ENCODE measurements around the gene DHX29. TPM values are rescaled to one million over a fixed set of nuclear protein-coding genes. Genes with fewer than 3 reads are reported as not detected.

The DHX29 gene
- total and polyA plus RNA-seq, 2 experiments from 2014 or later: 17.2 to 40.4 TPM

DNA sequence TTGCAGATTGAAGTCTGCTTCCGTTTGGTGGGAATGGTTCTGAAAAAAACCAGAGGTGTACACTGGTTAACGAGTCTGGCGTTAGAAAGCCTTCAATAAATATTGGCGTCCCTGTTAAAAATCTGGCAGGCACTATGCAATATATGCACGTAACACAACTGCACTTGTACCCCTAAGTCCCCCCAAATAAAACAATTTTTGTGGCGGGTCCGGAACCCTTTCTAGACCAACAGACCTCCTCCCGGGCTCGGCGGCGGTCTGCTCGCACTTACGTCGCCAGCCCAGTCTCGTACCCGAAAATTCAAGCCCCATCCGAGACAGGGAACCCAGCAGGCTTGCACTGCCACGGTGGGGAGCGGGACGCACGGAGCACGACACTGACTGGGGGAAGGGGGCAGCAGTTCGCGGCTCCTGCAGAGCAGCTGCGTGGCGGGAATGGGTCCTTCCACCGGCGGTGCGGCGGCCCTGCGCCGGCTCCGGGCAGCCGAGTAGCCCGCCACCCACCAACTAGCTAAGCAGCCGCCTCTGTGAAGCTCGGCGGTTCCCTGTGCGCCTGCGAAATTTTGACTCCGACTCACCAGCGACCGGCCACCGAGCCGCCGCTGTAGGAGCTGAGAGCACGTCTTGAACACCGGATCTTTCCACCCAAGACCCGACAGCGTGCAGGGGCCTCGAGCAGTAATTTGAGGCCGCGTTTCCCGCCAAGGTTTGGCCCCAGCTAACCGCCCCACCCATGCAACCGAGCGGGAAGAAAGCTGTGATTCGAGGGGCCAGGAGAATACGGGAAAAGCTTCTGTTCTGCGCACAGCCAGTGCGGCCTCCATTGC, 84.3 kb downstream of the DHX29 start:
- H3K4me3 ChIP-seq: peak overlapping the region; percentile 14
- TF ChIP-seq, protein P1, sequence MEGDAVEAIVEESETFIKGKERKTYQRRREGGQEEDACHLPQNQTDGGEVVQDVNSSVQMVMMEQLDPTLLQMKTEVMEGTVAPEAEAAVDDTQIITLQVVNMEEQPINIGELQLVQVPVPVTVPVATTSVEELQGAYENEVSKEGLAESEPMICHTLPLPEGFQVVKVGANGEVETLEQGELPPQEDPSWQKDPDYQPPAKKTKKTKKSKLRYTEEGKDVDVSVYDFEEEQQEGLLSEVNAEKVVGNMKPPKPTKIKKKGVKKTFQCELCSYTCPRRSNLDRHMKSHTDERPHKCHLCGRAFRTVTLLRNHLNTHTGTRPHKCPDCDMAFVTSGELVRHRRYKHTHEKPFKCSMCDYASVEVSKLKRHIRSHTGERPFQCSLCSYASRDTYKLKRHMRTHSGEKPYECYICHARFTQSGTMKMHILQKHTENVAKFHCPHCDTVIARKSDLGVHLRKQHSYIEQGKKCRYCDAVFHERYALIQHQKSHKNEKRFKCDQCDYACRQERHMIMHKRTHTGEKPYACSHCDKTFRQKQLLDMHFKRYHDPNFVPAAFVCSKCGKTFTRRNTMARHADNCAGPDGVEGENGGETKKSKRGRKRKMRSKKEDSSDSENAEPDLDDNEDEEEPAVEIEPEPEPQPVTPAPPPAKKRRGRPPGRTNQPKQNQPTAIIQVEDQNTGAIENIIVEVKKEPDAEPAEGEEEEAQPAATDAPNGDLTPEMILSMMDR (IDR thresholded peaks at IDR 0.05; ENCODE audit: low read depth, low read length): no peak
- no peaks in the 10 kb centered on the region for H3K9me3 ChIP-seq (ENCODE audit: low read depth)
- no peaks in the 10 kb centered on the region for H3K36me3 ChIP-seq
- DNase-seq (ENCODE audit: low read depth in 1 of 2, low spot score in 1 of 2): peak in 1 of 2 donors; percentile 56
- H3K4me1 ChIP-seq (ENCODE audit: low read depth): no peaks in the 10 kb centered on the region
- H3K27me3 ChIP-seq: peaks cover 100% of the 10 kb centered on the region
- no peak overlapping the region for H3K27ac ChIP-seq

DNA sequence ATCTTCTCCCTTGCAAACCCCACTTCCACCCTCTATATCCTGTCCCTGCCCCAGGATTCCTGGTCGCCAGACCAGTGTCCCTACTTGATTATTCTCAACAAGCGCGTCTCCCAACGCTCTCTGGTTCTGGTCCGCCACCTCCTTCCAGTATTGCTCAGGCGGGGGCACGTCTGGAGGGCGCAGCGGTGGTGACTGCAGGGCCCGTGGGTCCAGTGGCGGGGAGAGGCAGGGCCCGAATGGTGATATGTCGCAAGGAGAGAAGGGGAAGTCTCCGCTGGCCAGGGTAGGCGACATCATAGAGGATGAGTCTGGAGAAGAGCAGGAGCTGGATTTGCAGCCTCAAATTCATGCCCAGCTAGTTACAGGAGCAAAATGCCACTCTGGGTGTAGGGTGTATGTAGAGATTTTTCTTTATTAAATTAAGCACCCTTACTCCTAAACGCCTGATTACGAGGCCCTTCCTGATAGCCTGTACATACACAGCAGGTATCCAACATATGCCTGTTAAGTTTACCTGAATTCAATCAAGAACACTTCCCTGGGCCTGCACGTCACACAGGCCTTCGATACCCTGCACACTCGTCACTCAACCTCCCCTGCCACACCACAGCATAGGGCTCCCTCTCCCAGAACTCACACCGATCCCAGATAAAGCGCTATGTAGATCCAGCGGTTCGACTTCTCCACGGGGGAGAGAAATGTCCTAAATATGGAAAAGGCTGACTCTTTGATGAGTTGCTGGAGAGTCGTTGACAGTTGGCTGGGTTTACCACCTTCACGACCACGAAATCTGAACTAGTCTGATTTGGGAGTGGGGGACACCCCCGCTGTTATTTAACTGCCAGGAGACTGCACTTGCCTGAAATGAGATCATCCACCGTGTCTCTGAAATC, 85.2 kb downstream of the DHX29 start:
- TF ChIP-seq, protein P1 (IDR thresholded peaks at IDR 0.05; ENCODE audit: low read depth, low read length): no peak
- no peaks in the 10 kb centered on the region for H3K36me3 ChIP-seq
- no peaks in the 10 kb centered on the region for H3K9me3 ChIP-seq (ENCODE audit: low read depth)
- H3K27ac ChIP-seq: no peak overlapping the region
- DNase-seq (ENCODE audit: low read depth in 1 of 2, low spot score in 1 of 2): no peak
- peaks cover 100% of the 10 kb centered on the region for H3K27me3 ChIP-seq
- no peaks in the 10 kb centered on the region for H3K4me1 ChIP-seq (ENCODE audit: low read depth)
- peak overlapping the region; percentile 14 for H3K4me3 ChIP-seq

DNA sequence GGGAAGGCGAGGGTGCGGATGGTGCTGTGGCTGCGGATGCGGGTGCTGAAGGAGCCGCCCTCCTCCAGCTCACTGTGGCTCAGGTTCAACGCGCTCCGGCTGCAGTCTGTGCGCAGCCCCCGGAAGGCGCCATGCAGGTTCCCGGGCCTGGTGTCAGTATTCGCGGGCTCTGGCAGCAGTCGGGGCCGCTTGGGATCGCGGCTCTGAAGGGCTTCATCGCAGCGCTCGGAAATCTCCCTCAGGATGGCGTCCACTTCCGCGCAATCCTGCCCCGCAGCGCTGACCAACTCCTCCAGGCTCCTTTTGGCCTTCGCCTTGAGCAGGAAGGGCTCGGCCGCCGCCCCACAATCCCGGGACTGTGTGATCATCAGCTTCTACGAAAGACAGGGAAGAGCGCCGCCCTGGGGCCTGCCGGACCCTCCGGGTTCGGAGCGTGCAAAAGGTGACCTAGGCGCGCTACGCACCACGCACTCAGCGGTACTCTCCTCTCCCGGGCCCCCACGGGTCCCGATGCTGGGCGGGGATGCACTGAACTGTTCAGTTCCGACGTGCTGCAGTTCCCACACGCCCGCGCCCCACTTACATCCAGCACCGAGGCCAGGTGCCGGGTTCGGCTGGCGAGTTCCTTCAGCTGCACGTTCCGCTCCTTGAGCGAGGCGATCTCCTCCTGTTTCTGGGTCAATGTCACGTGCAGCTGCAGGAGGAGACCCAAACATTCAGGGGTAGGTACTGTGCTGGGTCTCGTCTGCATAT, 86.9 kb downstream of the DHX29 start:
- peak; percentile 24 to 51 for DNase-seq (ENCODE audit: low read depth in 1 of 2, low spot score in 1 of 2)
- peak overlapping the region; percentile 41 for H3K4me3 ChIP-seq
- TF ChIP-seq, protein P1 (IDR thresholded peaks at IDR 0.05; ENCODE audit: low read depth, low read length): no peak
- H3K36me3 ChIP-seq: no peaks in the 10 kb centered on the region
- H3K4me1 ChIP-seq (ENCODE audit: low read depth): no peaks in the 10 kb centered on the region
- H3K9me3 ChIP-seq (ENCODE audit: low read depth): no peaks in the 10 kb centered on the region
- no peak overlapping the region for H3K27ac ChIP-seq
- H3K27me3 ChIP-seq: peaks cover 96% of the 10 kb centered on the region

DNA sequence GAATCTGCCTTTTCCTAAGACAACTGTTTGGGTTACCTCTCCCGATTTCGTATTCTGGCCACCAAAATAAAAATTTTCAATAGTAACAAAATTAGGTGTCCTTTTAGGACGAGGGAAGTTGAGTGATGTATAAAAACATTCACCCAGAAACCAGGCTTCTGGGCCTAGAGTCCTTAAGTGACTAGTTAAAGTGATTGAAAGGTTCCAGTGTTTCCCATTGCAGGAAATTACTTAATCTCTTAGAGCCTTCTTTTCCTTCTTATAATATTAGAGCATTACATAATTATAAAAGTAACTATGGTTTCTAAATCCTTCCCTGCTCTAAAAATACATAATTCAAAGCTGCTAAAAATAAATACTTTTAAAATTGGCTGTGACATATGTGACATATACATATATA, 87.7 kb downstream of the DHX29 start:
- H3K4me3 ChIP-seq: peak overlapping the region; percentile 41
- DNase-seq (ENCODE audit: low read depth in 1 of 2, low spot score in 1 of 2): no peak
- no peak overlapping the region for H3K27ac ChIP-seq
- no peaks in the 10 kb centered on the region for H3K4me1 ChIP-seq (ENCODE audit: low read depth)
- no peaks in the 10 kb centered on the region for H3K9me3 ChIP-seq (ENCODE audit: low read depth)
- H3K27me3 ChIP-seq: peaks cover 91% of the 10 kb centered on the region
- no peaks in the 10 kb centered on the region for H3K36me3 ChIP-seq
- TF ChIP-seq, protein P1 (IDR thresholded peaks at IDR 0.05; ENCODE audit: low read depth, low read length): no peak

DNA sequence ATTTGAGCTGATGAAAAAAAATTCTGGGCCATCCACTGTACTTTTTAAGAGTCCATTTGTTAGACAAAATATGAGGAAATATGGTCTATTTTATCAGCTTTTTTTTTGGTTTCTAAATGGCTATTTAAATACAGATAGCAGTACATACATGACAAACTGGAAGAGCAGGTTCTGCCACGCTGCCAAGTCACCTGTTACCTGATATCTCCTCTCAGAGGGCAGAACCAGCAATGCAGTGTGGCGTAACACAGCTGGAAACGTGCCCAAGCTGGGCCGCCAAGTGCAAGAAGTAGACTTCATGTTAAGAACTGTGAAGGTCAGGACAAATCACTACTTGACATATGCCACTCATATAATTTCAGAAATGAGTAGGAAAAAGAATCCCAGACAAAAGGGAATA, 88.5 kb downstream of the DHX29 start:
- Histone ChIP-seq H3K9me3 (ENCODE audit: low read depth) (no peaks in the 10 kb centered on the region), H3K27me3 (peaks cover 83% of the 10 kb centered on the region), H3K4me1 (ENCODE audit: low read depth) (no peaks in the 10 kb centered on the region), H3K36me3 (no peaks in the 10 kb centered on the region), H3K4me3 (no peak overlapping the region), H3K27ac (no peak overlapping the region)
- TF ChIP-seq, protein P1 (IDR thresholded peaks at IDR 0.05; ENCODE audit: low read depth, low read length): no peak
- no peak for DNase-seq (ENCODE audit: low read depth in 1 of 2, low spot score in 1 of 2)
